NCI-H2196 treated with DMSO at 0.1 percent for 48 hours (cell line): ENCODE data around the gene GOLIM4.
A peak's percentile ranks its signal among the peaks of the same experiment; 100 is the strongest.

Experiments used
- DNase-seq: peaks from one replicate; lab custom pipeline; 2025; ENCODE audit not compliant: unreplicated experiment; lab: John Stamatoyannopoulos, UW

The GOLIM4 gene

GRCh38 chr3:168001244-168001643 lies 94.5 kb downstream of the GOLIM4 start:
- no peak for DNase-seq

GRCh38 chr3:167998253-167998652 lies 97.5 kb downstream of the GOLIM4 start:
- DNase-seq: no peak

- DNase-seq: no peak
Measured at GRCh38 chr3:167996514-167996913, 99.2 kb downstream of the GOLIM4 start.

GRCh38 chr3:167992381-167992780 lies 103.3 kb downstream of the GOLIM4 start:
- DNase-seq: no peak

GRCh38 chr3:167991213-167991612 lies 104.5 kb downstream of the GOLIM4 start:
- DNase-seq: no peak

- DNase-seq: no peak
Measured at GRCh38 chr3:167989999-167990398, 105.7 kb downstream of the GOLIM4 start.

GRCh38 chr3:167989066-167989465 lies 106.7 kb downstream of the GOLIM4 start:
- no peak for DNase-seq

- no peak for DNase-seq
Measured at GRCh38 chr3:167983583-167983982, 112.1 kb downstream of the GOLIM4 start.

GRCh38 chr3:167978486-167978885 lies 117.2 kb downstream of the GOLIM4 start:
- DNase-seq: no peak

GRCh38 chr3:167978071-167978470 lies 117.7 kb downstream of the GOLIM4 start:
- peak; percentile 22 for DNase-seq

- DNase-seq: no peak
Measured at GRCh38 chr3:167976516-167977361, 119.0 kb downstream of the GOLIM4 start.

GRCh38 chr3:167973901-167974300 lies 121.8 kb downstream of the GOLIM4 start:
- no peak for DNase-seq

- no peak for DNase-seq
Measured at GRCh38 chr3:167973046-167973445, 122.7 kb downstream of the GOLIM4 start.

GRCh38 chr3:167972502-167972901 lies 123.2 kb downstream of the GOLIM4 start:
- no peak for DNase-seq

GRCh38 chr3:167969548-167969947 lies 126.2 kb downstream of the GOLIM4 start:
- no peak for DNase-seq

GRCh38 chr3:167967257-167968036 lies 128.3 kb downstream of the GOLIM4 start:
- no peak for DNase-seq
